NOMO-1 (cell line): Measurements from ENCODE around the gene ITIH6.
"Not testable (repeated sequence)": the region's sequence is repeated elsewhere in the genome, so short reads cannot be mapped to it uniquely, and the experiment has no call there.

Experiments
- DNase-seq, 2 experiments: peaks; one replicate each; lab custom pipeline; 2025; ENCODE audit not compliant: unreplicated experiment in 2 of 2; lab: John Stamatoyannopoulos, UW

Gene ITIH6, protein sequence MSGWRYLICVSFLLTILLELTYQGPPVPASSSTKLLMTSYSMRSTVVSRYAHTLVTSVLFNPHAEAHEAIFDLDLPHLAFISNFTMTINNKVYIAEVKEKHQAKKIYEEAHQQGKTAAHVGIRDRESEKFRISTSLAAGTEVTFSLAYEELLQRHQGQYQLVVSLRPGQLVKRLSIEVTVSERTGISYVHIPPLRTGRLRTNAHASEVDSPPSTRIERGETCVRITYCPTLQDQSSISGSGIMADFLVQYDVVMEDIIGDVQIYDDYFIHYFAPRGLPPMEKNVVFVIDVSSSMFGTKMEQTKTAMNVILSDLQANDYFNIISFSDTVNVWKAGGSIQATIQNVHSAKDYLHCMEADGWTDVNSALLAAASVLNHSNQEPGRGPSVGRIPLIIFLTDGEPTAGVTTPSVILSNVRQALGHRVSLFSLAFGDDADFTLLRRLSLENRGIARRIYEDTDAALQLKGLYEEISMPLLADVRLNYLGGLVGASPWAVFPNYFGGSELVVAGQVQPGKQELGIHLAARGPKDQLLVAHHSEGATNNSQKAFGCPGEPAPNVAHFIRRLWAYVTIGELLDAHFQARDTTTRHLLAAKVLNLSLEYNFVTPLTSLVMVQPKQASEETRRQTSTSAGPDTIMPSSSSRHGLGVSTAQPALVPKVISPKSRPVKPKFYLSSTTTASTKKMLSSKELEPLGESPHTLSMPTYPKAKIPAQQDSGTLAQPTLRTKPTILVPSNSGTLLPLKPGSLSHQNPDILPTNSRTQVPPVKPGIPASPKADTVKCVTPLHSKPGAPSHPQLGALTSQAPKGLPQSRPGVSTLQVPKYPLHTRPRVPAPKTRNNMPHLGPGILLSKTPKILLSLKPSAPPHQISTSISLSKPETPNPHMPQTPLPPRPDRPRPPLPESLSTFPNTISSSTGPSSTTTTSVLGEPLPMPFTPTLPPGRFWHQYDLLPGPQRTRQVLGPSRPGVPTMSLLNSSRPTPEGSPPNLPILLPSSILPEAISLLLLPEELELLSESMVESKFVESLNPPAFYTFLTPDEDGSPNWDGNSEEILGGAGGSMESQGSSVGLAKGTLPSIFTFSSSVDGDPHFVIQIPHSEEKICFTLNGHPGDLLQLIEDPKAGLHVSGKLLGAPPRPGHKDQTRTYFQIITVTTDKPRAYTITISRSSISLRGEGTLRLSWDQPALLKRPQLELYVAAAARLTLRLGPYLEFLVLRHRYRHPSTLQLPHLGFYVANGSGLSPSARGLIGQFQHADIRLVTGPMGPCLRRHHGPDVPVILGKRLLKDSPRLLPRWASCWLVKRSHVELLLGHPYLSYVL

DNA sequence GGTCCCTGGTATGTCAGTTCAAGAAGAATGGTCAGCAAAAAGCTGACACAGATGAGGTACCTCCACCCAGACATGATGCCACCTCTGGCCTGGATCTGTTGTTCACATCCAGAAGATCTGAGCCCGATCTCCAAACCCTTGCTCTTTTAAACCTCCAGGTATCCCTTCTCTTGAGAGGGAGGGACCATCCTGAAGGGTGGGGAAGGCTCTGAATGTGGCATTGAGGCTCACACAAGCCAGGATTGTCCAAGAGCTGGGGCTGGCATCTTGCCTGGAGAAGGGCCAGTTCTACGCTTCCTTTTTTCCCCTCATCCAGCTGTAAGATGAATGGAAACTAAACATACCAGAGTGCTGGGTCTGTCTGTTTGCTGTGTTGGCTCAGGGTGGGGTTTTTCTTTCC, at the start of gene ITIH6:
Gene ITIH6 (minus strand): TSS at position 119 of the 400 bp plus-strand sequence. CDS start 45 bp downstream, at position 74.
- no peak for DNase-seq

DNA sequence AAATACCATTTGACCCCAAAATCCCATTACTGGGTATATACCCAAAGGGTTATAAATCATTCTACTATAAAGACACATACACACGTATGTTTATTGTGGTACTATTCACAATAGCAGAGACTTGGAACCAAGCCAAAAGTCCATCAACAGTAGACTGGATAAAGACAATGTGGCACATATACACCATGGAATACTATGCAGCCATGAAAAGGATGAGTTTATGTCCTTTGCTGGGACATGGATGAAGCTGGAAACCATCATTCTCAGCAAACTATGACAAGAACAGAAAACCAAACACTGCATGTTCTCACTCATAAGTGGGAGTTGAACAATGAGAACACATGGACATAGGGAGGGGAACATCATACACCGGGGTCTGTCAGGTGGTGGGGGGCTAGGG, 49.6 kb upstream of the ITIH6 start:
- DNase-seq, result not testable (repeated sequence)

- DNase-seq, result no peak
Measured at GRCh38 chrX:54843050-54843449, 45.0 kb upstream of the ITIH6 start.

GRCh38 chrX:54842607-54843006, 44.6 kb upstream of the ITIH6 start:
- no peak for DNase-seq

DNA sequence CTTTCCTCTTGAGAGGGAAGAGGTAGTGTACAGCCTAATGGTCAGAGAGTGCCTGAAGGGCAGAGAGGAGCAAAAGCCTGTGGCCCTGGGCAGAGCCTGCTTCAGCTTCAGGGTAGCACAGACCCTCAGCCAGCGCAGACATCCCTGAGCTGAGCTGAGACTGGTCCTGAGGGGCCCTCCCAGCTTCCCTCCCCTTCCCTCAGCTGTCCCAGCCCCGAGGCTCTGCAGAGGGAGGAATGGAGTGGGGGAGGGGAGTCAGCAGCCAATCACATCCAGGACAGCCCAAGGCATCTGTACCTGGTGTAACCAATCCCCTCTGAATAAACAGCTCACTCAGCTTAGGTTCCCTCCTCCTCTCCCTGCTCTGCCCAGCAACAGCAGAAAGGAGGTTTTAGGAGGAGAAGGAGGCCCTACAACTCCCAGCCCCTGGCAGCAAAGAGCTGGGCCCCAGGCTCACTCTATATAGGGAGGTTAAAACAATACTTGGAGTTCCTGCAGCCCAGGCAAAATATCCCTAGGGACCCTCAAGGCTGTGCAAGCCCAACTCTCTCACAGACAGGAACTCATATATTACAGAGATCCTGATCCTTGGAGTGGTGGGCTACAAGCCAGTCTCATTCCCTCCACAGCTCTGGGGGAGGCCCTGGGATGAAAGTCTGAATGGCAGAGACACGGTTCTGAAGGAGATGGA, 43.3 kb upstream of the ITIH6 start:
- not testable (repeated sequence) for DNase-seq

DNA sequence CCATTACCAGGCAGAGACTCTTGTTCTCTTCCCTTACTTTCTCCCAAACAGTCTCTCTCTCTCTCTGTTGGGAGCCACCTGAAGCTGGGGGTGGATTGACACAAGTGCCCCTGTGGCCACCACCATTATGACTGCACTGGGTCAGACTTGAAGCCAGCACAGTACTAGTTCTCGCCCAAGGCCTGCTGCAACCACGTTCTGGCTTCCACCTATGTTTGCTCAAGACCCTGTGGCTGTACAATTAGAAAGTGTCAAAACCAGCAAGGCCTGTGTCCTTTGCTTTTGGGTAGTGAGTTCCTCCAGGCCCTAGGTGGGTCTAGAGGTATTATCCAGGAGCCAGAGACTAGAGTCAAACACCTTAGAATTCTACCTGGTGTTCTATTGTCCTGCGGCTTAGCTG, 40.5 kb upstream of the ITIH6 start:
- DNase-seq, result no peak

GRCh38 chrX:54826598-54826997, 28.5 kb upstream of the ITIH6 start:
- no peak for DNase-seq

DNA sequence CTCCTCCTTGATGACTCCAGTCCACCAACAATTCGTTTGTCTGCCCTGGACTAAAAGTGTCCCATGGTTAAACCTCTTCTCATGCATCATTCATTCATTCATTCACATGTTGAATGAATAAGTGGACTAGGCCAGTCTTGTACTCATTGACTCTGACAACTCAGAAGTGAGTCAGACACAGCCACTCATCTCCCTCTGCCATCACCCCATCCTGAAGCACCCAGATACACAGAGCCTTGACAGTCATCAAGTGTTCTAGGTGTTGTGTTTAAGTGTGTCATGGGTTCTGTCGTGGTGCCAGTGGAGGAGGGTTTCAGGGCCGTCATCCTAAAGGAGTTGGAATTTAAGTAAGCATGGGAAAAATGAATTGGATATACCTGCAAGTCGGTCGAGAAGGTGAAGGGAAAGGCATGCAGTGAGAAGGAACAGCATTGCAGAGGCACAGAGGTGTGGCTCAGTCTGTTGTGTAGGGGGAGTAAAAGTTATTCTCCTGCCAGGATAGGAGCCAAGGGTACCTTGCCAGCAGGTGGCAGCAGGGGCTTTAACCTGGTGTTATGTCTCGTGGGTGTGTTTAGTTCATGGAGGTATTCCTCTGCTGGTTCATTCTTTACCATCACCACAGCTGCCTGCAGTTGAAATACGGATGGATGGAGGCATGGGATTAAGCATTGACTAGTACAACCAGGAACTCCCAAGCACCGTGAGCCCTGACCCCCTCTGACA, 27.8 kb upstream of the ITIH6 start:
- no peak for DNase-seq

DNA sequence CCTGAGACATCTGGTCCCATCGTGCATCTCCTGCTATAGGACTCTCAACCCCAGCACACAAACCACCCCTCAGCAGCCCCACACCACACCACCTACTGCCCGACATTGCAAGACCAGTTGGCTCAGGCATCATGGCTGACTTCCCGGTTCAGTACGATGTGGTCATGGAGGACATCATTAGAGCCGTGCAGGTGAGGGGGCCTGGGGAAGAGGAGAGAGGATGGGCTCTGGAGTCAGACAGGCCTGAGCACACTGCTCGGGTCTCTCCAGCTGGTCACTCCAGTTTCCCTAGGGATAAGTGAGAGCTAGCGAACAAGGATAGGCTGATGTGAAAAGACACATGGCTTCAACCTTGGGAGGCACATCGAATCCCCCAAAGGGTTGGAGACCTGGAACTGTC, 26.7 kb upstream of the ITIH6 start:
- DNase-seq, result no peak

DNA sequence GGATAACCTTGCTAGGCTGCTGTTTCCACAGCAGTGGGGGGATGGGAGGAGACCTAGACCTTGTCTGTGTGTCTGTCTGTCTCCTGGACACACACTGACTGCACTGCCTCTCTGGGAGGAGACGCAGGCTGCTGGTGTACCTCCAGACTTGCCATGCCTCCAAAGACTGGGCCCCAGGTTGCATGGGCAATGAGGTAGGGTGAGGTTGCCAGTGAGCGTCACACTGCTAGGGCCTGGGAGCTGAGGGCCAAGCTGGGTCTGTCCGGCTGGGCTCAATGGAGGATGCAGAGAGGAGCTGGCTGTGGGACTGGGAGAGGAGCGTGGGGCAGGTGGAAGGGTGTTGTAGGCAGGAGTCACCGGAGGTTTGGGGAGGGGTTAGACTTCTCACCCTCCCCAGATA, 26.1 kb upstream of the ITIH6 start:
- no peak for DNase-seq

DNA sequence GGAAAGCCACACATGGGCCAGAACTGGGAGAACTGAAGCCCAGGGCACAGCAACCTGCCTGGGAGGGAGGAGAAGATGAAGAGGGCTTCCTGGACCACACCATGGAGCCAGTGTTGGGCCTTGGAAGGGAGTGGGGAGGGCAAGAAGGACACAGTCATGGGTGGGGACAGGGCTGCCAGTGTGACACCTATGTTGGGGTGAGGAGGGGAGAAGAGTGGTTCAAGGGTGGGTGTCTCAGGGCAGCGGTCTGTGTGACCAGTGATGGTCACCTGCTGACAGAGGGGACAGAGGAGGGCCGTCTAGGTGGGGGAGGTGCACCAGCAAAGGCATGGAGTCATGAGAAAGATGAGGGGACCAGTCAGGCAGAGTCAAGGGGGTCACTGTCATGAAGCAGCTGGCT, 23.3 kb upstream of the ITIH6 start:
- DNase-seq, result no peak

DNA sequence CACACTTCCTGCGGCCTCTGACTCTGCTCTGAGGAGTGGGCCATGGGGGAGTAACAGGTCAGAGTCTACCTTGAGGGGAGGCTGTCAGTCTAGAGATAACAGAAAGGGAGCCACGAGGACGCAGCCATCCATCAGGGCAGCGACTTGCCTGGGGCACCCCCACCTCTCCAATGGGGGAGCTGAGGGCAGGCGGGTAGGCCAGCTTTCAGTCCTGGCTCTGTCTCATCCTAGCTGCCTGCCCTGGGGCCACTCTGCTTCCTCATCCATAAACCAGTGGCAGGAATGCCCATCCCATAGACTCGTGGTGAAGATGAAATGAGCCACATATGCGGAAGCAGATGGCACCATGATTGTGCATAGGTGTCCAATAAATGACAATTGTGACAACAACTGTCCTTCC, 22.7 kb upstream of the ITIH6 start:
- DNase-seq, result no peak

- no peak for DNase-seq
Measured at GRCh38 chrX:54819201-54819600, 21.1 kb upstream of the ITIH6 start.

- no peak for DNase-seq
Measured at GRCh38 chrX:54818221-54818620, 20.2 kb upstream of the ITIH6 start.

- DNase-seq, result no peak
Measured at GRCh38 chrX:54817220-54817820, 19.3 kb upstream of the ITIH6 start.

DNA sequence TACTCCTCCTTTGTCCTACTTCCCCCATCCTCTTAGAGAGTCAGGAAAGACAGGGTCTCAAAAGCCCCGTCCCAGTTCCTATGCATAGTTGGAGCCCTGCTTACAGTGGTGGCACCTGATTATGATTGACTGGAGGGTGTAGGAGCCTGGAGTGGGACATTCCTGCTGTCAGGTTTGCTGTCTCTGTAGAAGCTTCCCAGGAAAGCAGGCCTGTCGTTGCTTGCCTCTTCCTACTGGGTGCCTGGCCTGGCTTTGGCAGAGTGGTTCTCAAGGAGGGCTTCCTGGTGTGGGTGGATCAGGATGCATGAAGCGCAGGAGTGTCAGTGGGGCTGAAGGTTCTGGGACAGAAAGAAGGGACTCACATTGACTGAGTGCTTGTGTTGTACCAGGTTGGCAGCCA, 14.3 kb upstream of the ITIH6 start:
- no peak for DNase-seq

GRCh38 chrX:54811301-54811885, 13.3 kb upstream of the ITIH6 start:
- DNase-seq, result no peak

DNA sequence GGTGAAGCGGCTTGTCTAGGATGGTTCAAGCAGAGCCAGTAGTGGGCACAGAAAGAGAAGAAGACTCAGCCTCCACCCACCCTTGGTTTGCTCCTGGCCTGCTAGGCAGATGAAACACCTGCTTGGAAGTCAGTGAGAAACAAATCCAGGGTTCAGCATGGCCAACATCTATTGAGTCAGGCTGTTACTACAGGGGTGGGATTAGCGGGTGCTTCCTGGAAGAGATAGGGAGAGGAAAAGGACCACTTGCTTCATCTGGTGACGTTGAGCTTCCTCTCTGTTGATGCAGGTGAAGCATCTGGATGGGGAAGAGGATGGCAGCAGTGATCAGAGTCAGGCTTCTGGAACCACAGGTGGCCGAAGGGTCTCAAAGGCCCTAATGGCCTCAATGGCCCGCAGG, 12.5 kb upstream of the ITIH6 start:
- DNase-seq, result no peak
